A549 (cell line): ENCODE results near the gene CD79B.

ENCODE experiments used
- CTCF ChIP-seq: fragments of >200 bp; sonication (Bioruptor Twin); formaldehyde crosslinking; IDR thresholded peaks from 3 replicates; pipeline ENCODE4 v1.5.1; 2016
- REST ChIP-seq: fragments of 200-600 bp; sonication (generic); IDR thresholded peaks from 2 replicates; pipeline ENCODE4 v1.6.1; 2016; ENCODE audit warnings: antibody characterized with exemption, mild to moderate bottlenecking, moderate library complexity

- no peak for TF ChIP-seq REST
- peak; percentile 36; the same call in 2 of the 3 replicates for TF ChIP-seq CTCF
Measured at GRCh38 chr17:63881935-63882601, 50.1 kb downstream of the CD79B start, which contains the start of gene GH2.
